GM21390 (cell line): ENCODE measurements around the gene CZIB.
A peak's percentile ranks its signal among the peaks of the same experiment; 100 is the strongest.
"Not testable (repeated sequence)": the region's sequence is repeated elsewhere in the genome, so short reads cannot be mapped to it uniquely, and the experiment has no call there.

Experiments used
- ATAC-seq: cut with Tn5 transposase; IDR thresholded peaks from one replicate; pipeline ENCODE4 v1.9.1; 2021; ENCODE audit not compliant: unreplicated experiment

Gene CZIB

GRCh38 chr1:53238197-53239155, 18.0 kb upstream of the CZIB start, which contains the start of gene MAGOH:
Gene MAGOH, minus strand, starts transcription at chr1:53238518. Its CDS starts 70 bp downstream, at chr1:53238448.
- ATAC-seq: peak; percentile 98

- no peak for ATAC-seq
These were observed 17.2 kb upstream of the CZIB start for GRCh38 chr1:53237638-53238037.

- ATAC-seq: no peak
These were observed 490 bp upstream of the CZIB start for GRCh38 chr1:53220962-53221286.

GRCh38 chr1:53219711-53220110, 723 bp downstream of the CZIB start:
- no peak for ATAC-seq

GRCh38 chr1:53218201-53218600, 2.2 kb downstream of the CZIB start:
- ATAC-seq: no peak

GRCh38 chr1:53214376-53214940, 6.0 kb downstream of the CZIB start:
- no peak for ATAC-seq

GRCh38 chr1:53210954-53211353, 9.5 kb downstream of the CZIB start:
- no peak for ATAC-seq

- no peak for ATAC-seq
These were observed 10.1 kb downstream of the CZIB start for GRCh38 chr1:53210352-53210751.

- no peak for ATAC-seq
These were observed 12.7 kb downstream of the CZIB start for GRCh38 chr1:53207726-53208125.

GRCh38 chr1:53206735-53207379, 13.6 kb downstream of the CZIB start:
- ATAC-seq: no peak

- not testable (repeated sequence) for ATAC-seq
These were observed 14.2 kb downstream of the CZIB start for GRCh38 chr1:53206083-53206685.

- ATAC-seq: not testable (repeated sequence)
These were observed 14.9 kb downstream of the CZIB start for GRCh38 chr1:53205496-53205895.

GRCh38 chr1:53203466-53203865, 17.0 kb downstream of the CZIB start:
- ATAC-seq: no peak

- no peak for ATAC-seq
These were observed 22.2 kb downstream of the CZIB start for GRCh38 chr1:53198241-53198651.

GRCh38 chr1:53197291-53198200, 22.9 kb downstream of the CZIB start:
- ATAC-seq: no peak

- ATAC-seq: peak; percentile 100
These were observed 23.7 kb downstream of the CZIB start, which contains the start of gene CPT2 for GRCh38 chr1:53196485-53197290. Gene CPT2, plus strand, starts transcription at chr1:53196824. Its CDS starts 120 bp downstream, at chr1:53196944.

- ATAC-seq: peak; percentile 9
These were observed 24.4 kb downstream of the CZIB start for GRCh38 chr1:53196017-53196484.

GRCh38 chr1:53195246-53196016, 25.0 kb downstream of the CZIB start:
- no peak for ATAC-seq

GRCh38 chr1:53190210-53190611, 30.2 kb downstream of the CZIB start:
- ATAC-seq: no peak
